WTC11 (cell line): Measurements from ENCODE around the gene TBRG4. TPM values are rescaled to one million over a fixed set of nuclear protein-coding genes. Genes with fewer than 3 reads are reported as not detected.

Experiments used
- ATAC-seq: fragments of 200-7000 bp; cut with Tn5 transposase; 2 replicates; pipeline ENCODE4 v1.10.0; 2021; ENCODE audit warnings: mild to moderate bottlenecking, moderate library complexity
- CTCF ChIA-PET: fragments of 300-600 bp; sonication (Branson Sonifier 250); formaldehyde crosslinking; loops from one replicate; lab custom pipeline; 2021; ENCODE audit warnings: antibody characterized with exemption; lab: Charles Lee
- POLR2A ChIA-PET: fragments of 350-600 bp; sonication (Branson Sonifier 250); formaldehyde crosslinking; loops from one replicate; lab custom pipeline; 2021; ENCODE audit warnings: antibody characterized with exemption; lab: Charles Lee
- DNase-seq: peaks from one replicate; pipeline ENCODE4 v3.0.0; 2021; ENCODE audit warnings: low spot score
- H3K27ac Mint-ChIP-seq: 2 replicates; pipeline ENCODE4 v1.8.0; 2021; ENCODE audit warnings: mixed read lengths
- H3K27me3 Mint-ChIP-seq: 2 replicates; pipeline ENCODE4 v1.8.0; 2021; ENCODE audit warnings: low read depth, mild to moderate bottlenecking, moderate library complexity, mixed read lengths
- H3K36me3 Mint-ChIP-seq: 2 replicates; pipeline ENCODE4 v1.8.0; 2021; ENCODE audit warnings: mixed read lengths
- H3K4me1 Mint-ChIP-seq: 2 replicates; pipeline ENCODE4 v1.8.0; 2022; ENCODE audit warnings: mixed read lengths
- H3K4me3 Mint-ChIP-seq: 2 replicates; pipeline ENCODE4 v1.8.0; 2021; ENCODE audit warnings: mild to moderate bottlenecking, moderate library complexity, mixed read lengths
- H3K9me3 Mint-ChIP-seq: 2 replicates; pipeline ENCODE4 v1.8.0; 2021; ENCODE audit warnings: mixed read lengths
- CREM ChIP-seq: sonication (generic); formaldehyde crosslinking; IDR thresholded peaks from 2 replicates; pipeline ENCODE4 v1.8.1; 2022; ENCODE audit warnings: mild to moderate bottlenecking, missing genetic modification reagents, moderate library complexity
- ELF4 ChIP-seq: sonication (generic); formaldehyde crosslinking; IDR thresholded peaks from 2 replicates; pipeline ENCODE4 v1.8.1; 2022; ENCODE audit warnings: low read depth, mild to moderate bottlenecking, moderate library complexity, missing genetic modification reagents
- IRF2 ChIP-seq: sonication (generic); formaldehyde crosslinking; IDR thresholded peaks from 2 replicates; pipeline ENCODE4 v1.8.0; 2022; ENCODE audit warnings: low read depth, missing genetic modification reagents, borderline replicate concordance
- NR3C1 ChIP-seq: sonication (generic); formaldehyde crosslinking; conservative IDR thresholded peaks from 2 replicates; pipeline ENCODE4 v1.8.1; 2023; ENCODE audit warnings: low read depth, mild to moderate bottlenecking, missing genetic modification reagents
- ZNF219 ChIP-seq: sonication (generic); formaldehyde crosslinking; IDR thresholded peaks from 2 replicates; pipeline ENCODE4 v1.8.0; 2023; ENCODE audit warnings: missing genetic modification reagents, mild to moderate bottlenecking, borderline replicate concordance
- total RNA-seq: library from RNA; stranded (reverse); gene quantifications from 3 replicates; pipeline ENCODE4 v1.2.3, GENCODE V29; 2021
- TF ChIP-seq, protein P1 (sequence below): sonication (generic); formaldehyde crosslinking; IDR thresholded peaks from 2 replicates; pipeline ENCODE4 v1.8.0; 2022; ENCODE audit warnings: mild to moderate bottlenecking, missing genetic modification reagents
- TF ChIP-seq, protein P2 (sequence below): fragments of 250-450 bp; sonication (Bioruptor Pico); conservative IDR thresholded peaks from 2 replicates; pipeline ENCODE4 v1.9.0; 2021; ENCODE audit warnings: mild to moderate bottlenecking
- TF ChIP-seq, protein P3 (sequence below): sonication (generic); formaldehyde crosslinking; IDR thresholded peaks from 2 replicates; pipeline ENCODE4 v1.8.1; 2023; ENCODE audit warnings: mild to moderate bottlenecking, missing genetic modification reagents, moderate library complexity
- TF ChIP-seq, protein P4 (sequence below): sonication (generic); formaldehyde crosslinking; IDR thresholded peaks from 2 replicates; pipeline ENCODE4 v1.8.1; 2022; ENCODE audit warnings: low read depth, mild to moderate bottlenecking, moderate library complexity, missing genetic modification reagents, borderline replicate concordance
- TF ChIP-seq, protein P5 (sequence below): sonication (generic); formaldehyde crosslinking; conservative IDR thresholded peaks from 2 replicates; pipeline ENCODE4 v1.8.1; 2022; ENCODE audit warnings: mild to moderate bottlenecking, missing genetic modification reagents
- TF ChIP-seq, protein P6 (sequence below): sonication (generic); formaldehyde crosslinking; IDR thresholded peaks from 2 replicates; pipeline ENCODE4 v1.8.0; 2023; ENCODE audit warnings: missing genetic modification reagents
- TF ChIP-seq, protein P7 (sequence below): sonication (generic); formaldehyde crosslinking; IDR thresholded peaks from 2 replicates; pipeline ENCODE4 v1.8.1; 2022; ENCODE audit warnings: mild to moderate bottlenecking, moderate library complexity, missing genetic modification reagents
- TF ChIP-seq, protein P8 (sequence below): sonication (generic); formaldehyde crosslinking; IDR thresholded peaks from 2 replicates; pipeline ENCODE4 v1.8.0; 2022; ENCODE audit warnings: mild to moderate bottlenecking, missing genetic modification reagents
- TF ChIP-seq, protein P9 (sequence below): sonication (generic); formaldehyde crosslinking; IDR thresholded peaks from 2 replicates; pipeline ENCODE4 v1.8.1; 2023; ENCODE audit warnings: mild to moderate bottlenecking, missing genetic modification reagents

The TBRG4 gene
- total RNA-seq, 1 experiment from 2014 or later = 167 TPM

DNA sequence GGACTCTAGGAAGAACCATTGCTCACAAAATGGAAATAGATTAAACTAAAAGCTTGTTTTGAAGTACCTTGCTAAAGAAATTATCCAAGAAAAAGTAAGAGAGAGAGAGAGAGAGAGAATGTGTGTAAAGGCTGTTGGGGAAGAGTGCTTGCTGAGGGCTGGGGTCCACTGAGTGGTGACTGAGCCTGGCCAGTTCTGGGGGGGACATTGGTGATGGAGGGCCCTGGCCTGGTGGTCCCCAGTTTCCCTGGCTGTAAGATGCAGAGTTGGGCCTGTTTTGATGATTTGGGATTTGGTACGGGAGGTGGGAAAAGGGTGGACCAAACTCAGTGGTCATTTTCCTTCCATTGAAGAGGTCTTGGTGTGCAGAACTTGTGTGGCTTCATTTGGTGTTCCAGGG is 47.0 kb upstream of the TBRG4 start (continued):
- TF ChIP-seq, protein P1, sequence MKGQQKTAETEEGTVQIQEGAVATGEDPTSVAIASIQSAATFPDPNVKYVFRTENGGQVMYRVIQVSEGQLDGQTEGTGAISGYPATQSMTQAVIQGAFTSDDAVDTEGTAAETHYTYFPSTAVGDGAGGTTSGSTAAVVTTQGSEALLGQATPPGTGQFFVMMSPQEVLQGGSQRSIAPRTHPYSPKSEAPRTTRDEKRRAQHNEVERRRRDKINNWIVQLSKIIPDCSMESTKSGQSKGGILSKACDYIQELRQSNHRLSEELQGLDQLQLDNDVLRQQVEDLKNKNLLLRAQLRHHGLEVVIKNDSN = no peak
- TF ChIP-seq, protein P2, sequence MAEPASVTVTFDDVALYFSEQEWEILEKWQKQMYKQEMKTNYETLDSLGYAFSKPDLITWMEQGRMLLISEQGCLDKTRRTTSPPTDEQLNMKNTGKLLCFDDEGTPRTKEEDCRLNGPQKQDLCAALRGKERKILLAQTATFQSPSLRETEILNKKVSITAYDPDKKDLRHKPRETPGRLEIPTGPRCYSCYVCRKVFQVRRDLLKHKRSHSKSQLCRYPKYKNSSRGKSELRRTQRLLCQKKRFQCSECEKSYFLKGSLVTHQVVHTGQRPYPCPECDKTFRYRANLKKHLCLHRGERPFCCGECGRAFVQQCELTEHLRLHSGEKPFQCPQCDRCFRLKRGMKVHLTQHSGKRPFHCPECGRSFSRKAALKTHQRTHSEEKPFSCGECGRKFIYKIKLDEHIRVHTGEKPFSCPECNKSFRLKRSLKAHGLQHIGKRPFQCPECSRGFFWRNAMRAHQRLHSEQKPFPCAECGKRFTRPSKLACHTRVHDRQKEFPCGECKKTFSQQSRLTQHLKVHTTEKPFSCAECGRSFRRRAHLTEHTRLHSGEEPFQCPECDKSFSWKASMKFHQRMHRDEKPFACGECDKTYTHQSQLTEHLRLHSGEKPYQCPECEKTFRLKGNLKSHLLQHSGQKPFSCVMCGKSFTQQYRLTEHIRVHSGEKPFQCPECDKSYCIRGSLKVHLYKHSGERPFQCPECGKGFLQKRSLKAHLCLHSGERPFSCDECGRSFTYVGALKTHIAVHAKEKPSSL (CRISPR knock-in tag) = no peak
- TF ChIP-seq IRF2 (CRISPR knock-in tag) = no peak
- no peak for TF ChIP-seq ELF4 (CRISPR knock-in tag)

DNA sequence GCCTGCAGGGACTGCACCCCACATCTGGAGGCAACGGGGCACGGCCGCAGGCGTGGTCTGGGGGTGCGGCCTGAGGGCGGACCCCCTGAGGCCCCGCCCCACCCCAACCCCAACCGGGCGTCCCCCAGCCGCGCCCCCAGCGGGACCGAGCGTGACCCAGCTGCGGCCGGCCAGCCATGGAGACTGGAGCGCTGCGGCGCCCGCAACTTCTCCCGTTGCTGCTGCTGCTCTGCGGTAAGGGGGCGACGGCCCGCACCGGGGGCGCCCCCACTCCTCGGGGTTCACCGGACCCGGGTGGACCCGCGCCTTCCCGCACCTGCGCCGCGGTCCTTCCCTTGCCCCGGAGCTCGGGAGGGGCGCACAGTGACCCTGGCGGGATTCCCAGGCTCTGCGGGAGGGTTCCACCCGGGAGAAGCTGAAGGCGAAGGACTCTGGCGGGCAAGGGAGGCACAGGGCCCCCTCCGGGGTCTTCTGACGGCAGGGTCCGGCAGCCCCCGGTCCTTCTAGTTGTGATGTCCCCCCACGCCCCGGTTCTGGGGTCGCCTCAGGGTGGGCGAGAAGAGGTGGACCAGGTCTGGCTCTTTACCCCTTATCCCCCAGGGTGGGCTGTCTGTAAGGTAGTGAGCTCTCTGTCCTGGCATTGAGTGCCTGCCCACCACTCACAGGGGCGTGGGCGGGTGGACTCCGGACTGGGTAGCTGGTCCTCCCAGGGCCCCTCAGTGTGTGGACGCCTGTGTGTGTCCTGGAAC is 46.3 kb upstream of the TBRG4 start, which contains the start of gene RAMP3:
Gene RAMP3, plus strand, starts transcription at position 139 of the 749 bp plus-strand sequence. Its CDS starts 38 bp downstream, at position 177.
- H3K4me1 Mint-ChIP-seq = peaks cover 13% of the 10 kb centered on the region; the same call in 1 of the 2 replicates
- no peak within 1 kb of the TSS for H3K27ac Mint-ChIP-seq
- peaks cover 36% of the 10 kb centered on the region for H3K27me3 Mint-ChIP-seq
- ChIA-PET POLR2A (interaction anchor here (0.7 kb wide), 1 partner anchor 24 kb away, joined by 3 read pairs; no protein-coding TSS in a partner anchor), CTCF (interaction anchor here (0.6 to 2.3 kb wide), 11 partner anchors 10 to 489 kb away, joined by 3 to 21 read pairs (median 3); no protein-coding TSS in a partner anchor)
- H3K9me3 Mint-ChIP-seq = no peaks in the 10 kb centered on the region
- peak; percentile 36 for ATAC-seq
- DNase-seq = peak; percentile 42
- H3K4me3 Mint-ChIP-seq = peak within 1 kb of the TSS; percentile 72
- TF ChIP-seq NR3C1 (CRISPR knock-in tag) = 0 out of 2 replicates have a peak, but pooled peaks have one; percentile 36
- TF ChIP-seq, protein P3, sequence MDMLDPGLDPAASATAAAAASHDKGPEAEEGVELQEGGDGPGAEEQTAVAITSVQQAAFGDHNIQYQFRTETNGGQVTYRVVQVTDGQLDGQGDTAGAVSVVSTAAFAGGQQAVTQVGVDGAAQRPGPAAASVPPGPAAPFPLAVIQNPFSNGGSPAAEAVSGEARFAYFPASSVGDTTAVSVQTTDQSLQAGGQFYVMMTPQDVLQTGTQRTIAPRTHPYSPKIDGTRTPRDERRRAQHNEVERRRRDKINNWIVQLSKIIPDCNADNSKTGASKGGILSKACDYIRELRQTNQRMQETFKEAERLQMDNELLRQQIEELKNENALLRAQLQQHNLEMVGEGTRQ (CRISPR knock-in tag) = no peak
- no peaks in the 10 kb centered on the region for H3K36me3 Mint-ChIP-seq

DNA sequence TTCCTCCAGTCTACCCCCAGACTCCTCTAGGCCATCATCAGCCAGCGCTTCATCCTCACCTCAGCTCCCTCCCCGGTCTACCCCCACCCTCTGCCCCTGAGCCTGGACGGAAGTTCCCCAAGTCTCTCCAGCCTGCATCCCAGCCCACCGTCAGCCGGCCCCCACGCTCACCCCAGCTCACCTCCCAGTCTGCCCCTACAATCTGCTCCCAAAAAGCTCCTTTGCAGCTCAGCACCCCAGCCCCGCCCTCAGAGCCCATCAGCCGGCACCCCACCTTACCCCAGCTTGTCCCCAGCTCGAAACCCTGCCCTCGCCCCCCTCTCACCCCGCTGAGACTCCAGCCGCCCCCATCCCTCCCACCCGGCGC is 45.8 kb upstream of the TBRG4 start:
- ChIA-PET CTCF (interaction anchor here (0.6 to 2.3 kb wide), 9 partner anchors 10 to 187 kb away, joined by 3 to 21 read pairs (median 5); no protein-coding TSS in a partner anchor), POLR2A (no interaction called here)
- TF ChIP-seq ZNF219 (CRISPR knock-in tag) (no peak), NR3C1 (CRISPR knock-in tag) (no peak), CREM (CRISPR knock-in tag) (no peak)
- TF ChIP-seq, protein P4, sequence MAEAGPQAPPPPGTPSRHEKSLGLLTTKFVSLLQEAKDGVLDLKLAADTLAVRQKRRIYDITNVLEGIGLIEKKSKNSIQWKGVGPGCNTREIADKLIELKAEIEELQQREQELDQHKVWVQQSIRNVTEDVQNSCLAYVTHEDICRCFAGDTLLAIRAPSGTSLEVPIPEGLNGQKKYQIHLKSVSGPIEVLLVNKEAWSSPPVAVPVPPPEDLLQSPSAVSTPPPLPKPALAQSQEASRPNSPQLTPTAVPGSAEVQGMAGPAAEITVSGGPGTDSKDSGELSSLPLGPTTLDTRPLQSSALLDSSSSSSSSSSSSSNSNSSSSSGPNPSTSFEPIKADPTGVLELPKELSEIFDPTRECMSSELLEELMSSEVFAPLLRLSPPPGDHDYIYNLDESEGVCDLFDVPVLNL (CRISPR knock-in tag) = no peak
- TF ChIP-seq, protein P5, sequence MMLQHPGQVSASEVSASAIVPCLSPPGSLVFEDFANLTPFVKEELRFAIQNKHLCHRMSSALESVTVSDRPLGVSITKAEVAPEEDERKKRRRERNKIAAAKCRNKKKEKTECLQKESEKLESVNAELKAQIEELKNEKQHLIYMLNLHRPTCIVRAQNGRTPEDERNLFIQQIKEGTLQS (CRISPR knock-in tag) = no peak
- TF ChIP-seq, protein P6, sequence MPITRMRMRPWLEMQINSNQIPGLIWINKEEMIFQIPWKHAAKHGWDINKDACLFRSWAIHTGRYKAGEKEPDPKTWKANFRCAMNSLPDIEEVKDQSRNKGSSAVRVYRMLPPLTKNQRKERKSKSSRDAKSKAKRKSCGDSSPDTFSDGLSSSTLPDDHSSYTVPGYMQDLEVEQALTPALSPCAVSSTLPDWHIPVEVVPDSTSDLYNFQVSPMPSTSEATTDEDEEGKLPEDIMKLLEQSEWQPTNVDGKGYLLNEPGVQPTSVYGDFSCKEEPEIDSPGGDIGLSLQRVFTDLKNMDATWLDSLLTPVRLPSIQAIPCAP (CRISPR knock-in tag) = no peak
- TF ChIP-seq, protein P7, sequence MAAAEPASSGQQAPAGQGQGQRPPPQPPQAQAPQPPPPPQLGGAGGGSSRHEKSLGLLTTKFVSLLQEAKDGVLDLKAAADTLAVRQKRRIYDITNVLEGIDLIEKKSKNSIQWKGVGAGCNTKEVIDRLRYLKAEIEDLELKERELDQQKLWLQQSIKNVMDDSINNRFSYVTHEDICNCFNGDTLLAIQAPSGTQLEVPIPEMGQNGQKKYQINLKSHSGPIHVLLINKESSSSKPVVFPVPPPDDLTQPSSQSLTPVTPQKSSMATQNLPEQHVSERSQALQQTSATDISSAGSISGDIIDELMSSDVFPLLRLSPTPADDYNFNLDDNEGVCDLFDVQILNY (CRISPR knock-in tag) = no peak
- TF ChIP-seq, protein P8, sequence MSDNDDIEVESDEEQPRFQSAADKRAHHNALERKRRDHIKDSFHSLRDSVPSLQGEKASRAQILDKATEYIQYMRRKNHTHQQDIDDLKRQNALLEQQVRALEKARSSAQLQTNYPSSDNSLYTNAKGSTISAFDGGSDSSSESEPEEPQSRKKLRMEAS (CRISPR knock-in tag) = no peak
- TF ChIP-seq, protein P9, sequence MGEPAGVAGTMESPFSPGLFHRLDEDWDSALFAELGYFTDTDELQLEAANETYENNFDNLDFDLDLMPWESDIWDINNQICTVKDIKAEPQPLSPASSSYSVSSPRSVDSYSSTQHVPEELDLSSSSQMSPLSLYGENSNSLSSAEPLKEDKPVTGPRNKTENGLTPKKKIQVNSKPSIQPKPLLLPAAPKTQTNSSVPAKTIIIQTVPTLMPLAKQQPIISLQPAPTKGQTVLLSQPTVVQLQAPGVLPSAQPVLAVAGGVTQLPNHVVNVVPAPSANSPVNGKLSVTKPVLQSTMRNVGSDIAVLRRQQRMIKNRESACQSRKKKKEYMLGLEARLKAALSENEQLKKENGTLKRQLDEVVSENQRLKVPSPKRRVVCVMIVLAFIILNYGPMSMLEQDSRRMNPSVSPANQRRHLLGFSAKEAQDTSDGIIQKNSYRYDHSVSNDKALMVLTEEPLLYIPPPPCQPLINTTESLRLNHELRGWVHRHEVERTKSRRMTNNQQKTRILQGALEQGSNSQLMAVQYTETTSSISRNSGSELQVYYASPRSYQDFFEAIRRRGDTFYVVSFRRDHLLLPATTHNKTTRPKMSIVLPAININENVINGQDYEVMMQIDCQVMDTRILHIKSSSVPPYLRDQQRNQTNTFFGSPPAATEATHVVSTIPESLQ (CRISPR knock-in tag) = no peak
- Mint-ChIP-seq H3K27me3 (peaks cover 36% of the 10 kb centered on the region), H3K4me3 (peak overlapping the region; percentile 72), H3K27ac (no peak overlapping the region), H3K4me1 (peaks cover 13% of the 10 kb centered on the region; the same call in 1 of the 2 replicates), H3K36me3 (no peaks in the 10 kb centered on the region), H3K9me3 (no peaks in the 10 kb centered on the region)
- no peak for DNase-seq
- ATAC-seq = peak; percentile 27
